Stomach (tissue), 9 donors: ENCODE data around the gene ZNF70. TPM values are rescaled to one million over a fixed set of nuclear protein-coding genes. Genes with fewer than 3 reads are reported as not detected.
A peak's percentile ranks its signal among the peaks of the same experiment; 100 is the strongest.

ENCODE experiments used
- DNase-seq, 2 donors: peaks; one replicate each; pipeline versions ENCODE4 v3.0.0 to v3.0.0-alpha.2; 2013 to 2019
- H3K27ac ChIP-seq, 5 donors: fragments of 200-600 bp in 4 of 5; sonication (generic) in 4 of 5; one replicate each; pipeline ENCODE4 v1.5.1; 2013 to 2019; ENCODE audit warnings: mild to moderate bottlenecking in 1 of 5, moderate library complexity in 1 of 5
- H3K27me3 ChIP-seq, 3 donors: fragments of 200-600 bp; sonication (generic); one replicate each; pipeline ENCODE4 v1.5.1; 2017 to 2019; ENCODE audit warnings: mixed run types in 1 of 3
- H3K36me3 ChIP-seq, 4 donors: fragments of 200-600 bp; sonication (generic); 1 replicate in 3 of 4; 2 replicates in 1 of 4; pipeline ENCODE4 v1.5.1; 2016 to 2019
- H3K4me1 ChIP-seq, 4 donors: fragments of 200-600 bp; sonication (generic); one replicate each; pipeline ENCODE4 v1.5.1; 2016 to 2019
- H3K4me3 ChIP-seq, 4 donors: fragments of 200-600 bp; sonication (generic) in 3 of 4; one replicate each; pipeline ENCODE4 v1.5.1; 2016 to 2019; ENCODE audit warnings: mild to moderate bottlenecking in 1 of 4
- H3K9me3 ChIP-seq, 4 donors: fragments of 200-600 bp; sonication (generic); one replicate each; pipeline ENCODE4 v1.5.1; 2016 to 2019
- CTCF ChIP-seq, 7 experiments: fragments of 450-650 bp in 4 of 7; fragments of 200-600 bp in 3 of 7; sonication (generic) in 3 of 7; IDR thresholded peaks; one replicate each; pipeline ENCODE4 v1.5.1; 2016 to 2019; ENCODE audit warnings: antibody characterized with exemption in 7 of 7, control low read depth in 2 of 7, mild to moderate bottlenecking in 1 of 7
- EP300 ChIP-seq: sonication (generic); formaldehyde crosslinking; IDR thresholded peaks from one replicate; pipeline ENCODE4 v1.6.1; 2017; ENCODE audit warnings: antibody characterized with exemption
- POLR2A ChIP-seq, 4 donors: fragments of 450-650 bp; IDR thresholded peaks; one replicate each; pipeline ENCODE4 v1.6.1; 2016; ENCODE audit warnings: antibody characterized with exemption in 4 of 4, control low read depth in 2 of 4, mild to moderate bottlenecking in 1 of 4, moderate library complexity in 1 of 4
- POLR2AphosphoS5 ChIP-seq, 3 donors: sonication (generic); formaldehyde crosslinking; IDR thresholded peaks; one replicate each; pipeline ENCODE4 v1.6.1; 2016; ENCODE audit warnings: antibody characterized with exemption in 3 of 3
- WGBS, 5 donors: extraction: QIAGEN DNeasy Blood & Tissue Kit in 3 of 5; methylation state at CpG; one replicate each; pipeline versions ENCODE4 v1.1.5 to v1.1.7; 2013 to 2018; 5-methylcytosine and 5-hydroxymethylcytosine counted together
- intact Hi-C: fragments of 100-400 bp; cut with DNase I; formaldehyde crosslinking; loops from one replicate; pipeline ENCODE4 v1.15.1; 2023; ENCODE audit warnings: low total_unique reads
- polyA plus RNA-seq, 3 donors: library from polyadenylated mRNA; stranded (reverse); fragments of 200-250 nt; gene quantifications; one replicate each; pipeline ENCODE4 v1.2.3, GENCODE V29; 2013
- total RNA-seq, 5 donors: library from RNA; depleted of rRNA; stranded (reverse); fragments of >200 nt; gene quantifications; one replicate each; pipeline versions ENCODE4 v1.1.0 to v1.2.3, GENCODE V29; 2014 to 2016
- donor health status: healthy with polysubstance abuse.
- donor health status: Bipolar disorder and iron deficiency.
- donor health status: healthy.

The ZNF70 gene
- total and polyA plus RNA-seq, 8 donors, result 0.58 to 9.4 (median 2.1) TPM

GRCh38 chr22:23774922-23775436 is 24.1 kb upstream of the ZNF70 start:
- Histone ChIP-seq H3K36me3 (no peaks in the 10 kb centered on the region), H3K27me3 (peaks cover 0 to 5% (median 0%) of the 10 kb centered on the region in 3 donors), H3K4me1 (peaks cover 27 to 60% (median 47%) of the 10 kb centered on the region in 4 donors), H3K4me3 (no peak overlapping the region), H3K27ac (peak overlapping the region in 1 of 5 donors; percentile 70), H3K9me3 (no peaks in the 10 kb centered on the region)
- intact Hi-C loops, result no loop called here
- 77 to 94% (median 84%) methylated on average over 2 of the region's 2 CpGs for WGBS, 5 donors
- TF ChIP-seq CTCF (IDR thresholded peaks at IDR 0.05) (no peak), POLR2A (IDR thresholded peaks at IDR 0.05) (no peak), EP300 (no peak), POLR2AphosphoS5 (IDR thresholded peaks at IDR 0.05) (no peak)
- peak in 1 of 2 donors; percentile 55 for DNase-seq

- Histone ChIP-seq H3K4me3 (no peak overlapping the region), H3K9me3 (no peaks in the 10 kb centered on the region), H3K4me1 (peaks cover 27 to 61% (median 49%) of the 10 kb centered on the region in 4 donors), H3K27ac (peak overlapping the region in 1 of 5 donors; percentile 70), H3K27me3 (peaks cover 0 to 5% (median 0%) of the 10 kb centered on the region in 3 donors), H3K36me3 (no peaks in the 10 kb centered on the region)
- WGBS, 5 donors, result 30 to 45% (median 39%) methylated on average over 9 to 12 of the region's 12 CpGs
- no peak for DNase-seq
- TF ChIP-seq POLR2AphosphoS5 (IDR thresholded peaks at IDR 0.05) (no peak), POLR2A (IDR thresholded peaks at IDR 0.05) (no peak), EP300 (no peak), CTCF (IDR thresholded peaks at IDR 0.05) (no peak)
- intact Hi-C loops, result no loop called here
Measured at GRCh38 chr22:23774114-23774921, 23.4 kb upstream of the ZNF70 start.

- H3K4me3 ChIP-seq, result peak overlapping the region; percentile 49 to 57 (median 55)
- H3K4me1 ChIP-seq, result peaks cover 31 to 68% (median 55%) of the 10 kb centered on the region in 4 donors
- WGBS, 5 donors, result 50 to 62% (median 61%) methylated on average over 7 of the region's 7 CpGs
- peaks cover 0 to 5% (median 0%) of the 10 kb centered on the region in 3 donors for H3K27me3 ChIP-seq
- H3K9me3 ChIP-seq, result no peaks in the 10 kb centered on the region
- peak overlapping the region in 2 of 5 donors; percentile 32 to 70 for H3K27ac ChIP-seq
- intact Hi-C loops, result no loop called here
- no peak for DNase-seq
- TF ChIP-seq CTCF (IDR thresholded peaks at IDR 0.05) (no peak), POLR2A (IDR thresholded peaks at IDR 0.05) (no peak), EP300 (no peak), POLR2AphosphoS5 (IDR thresholded peaks at IDR 0.05) (no peak)
- no peaks in the 10 kb centered on the region for H3K36me3 ChIP-seq
Measured at GRCh38 chr22:23773483-23774113, 22.7 kb upstream of the ZNF70 start.
